Ectodermal cell (in vitro differentiated cells): ENCODE measurements around the gene ZBTB33. TPM values are rescaled to one million over a fixed set of nuclear protein-coding genes. Genes with fewer than 3 reads are reported as not detected.

Experiments
- H3K27ac ChIP-seq: 2 replicates; pipeline ENCODE4 v1.7.0; 2013; ENCODE audit warnings: mild to moderate bottlenecking, low read depth, low read length; ENCODE audit not compliant: insufficient read depth, poor library complexity, severe bottlenecking
- H3K27me3 ChIP-seq: 2 replicates; pipeline ENCODE4 v1.7.0; 2013; ENCODE audit warnings: mild to moderate bottlenecking, low read length; ENCODE audit not compliant: insufficient read depth, control insufficient read depth, poor library complexity, severe bottlenecking
- H3K36me3 ChIP-seq: one replicate; pipeline ENCODE4 v1.7.0; 2013; ENCODE audit warnings: low read length; ENCODE audit not compliant: control insufficient read depth, insufficient read depth
- H3K4me1 ChIP-seq: one replicate; pipeline ENCODE4 v1.7.0; 2013; ENCODE audit warnings: low read length; ENCODE audit not compliant: control insufficient read depth, insufficient read depth
- H3K4me3 ChIP-seq: 2 replicates; pipeline ENCODE4 v1.7.0; 2013; ENCODE audit warnings: low read depth, low read length, control low read depth; ENCODE audit not compliant: insufficient read depth
- H3K9me3 ChIP-seq: 2 replicates; pipeline ENCODE4 v1.7.0; 2013; ENCODE audit warnings: mild to moderate bottlenecking, low read length, moderate library complexity; ENCODE audit not compliant: control insufficient read depth
- WGBS, 2 experiments: methylation state at CpG; one replicate each; pipeline ENCODE4 v1.1.7; 2013; ENCODE audit warnings: missing lambda C conversion rate in 2 of 2; 5-methylcytosine and 5-hydroxymethylcytosine counted together
- polyA plus RNA-seq, 4 experiments: library from polyadenylated mRNA; stranded (reverse); fragments of 50-300 nt; gene quantifications; one replicate each; pipeline ENCODE4 v1.2.3, GENCODE V29; 2013

Gene ZBTB33, protein sequence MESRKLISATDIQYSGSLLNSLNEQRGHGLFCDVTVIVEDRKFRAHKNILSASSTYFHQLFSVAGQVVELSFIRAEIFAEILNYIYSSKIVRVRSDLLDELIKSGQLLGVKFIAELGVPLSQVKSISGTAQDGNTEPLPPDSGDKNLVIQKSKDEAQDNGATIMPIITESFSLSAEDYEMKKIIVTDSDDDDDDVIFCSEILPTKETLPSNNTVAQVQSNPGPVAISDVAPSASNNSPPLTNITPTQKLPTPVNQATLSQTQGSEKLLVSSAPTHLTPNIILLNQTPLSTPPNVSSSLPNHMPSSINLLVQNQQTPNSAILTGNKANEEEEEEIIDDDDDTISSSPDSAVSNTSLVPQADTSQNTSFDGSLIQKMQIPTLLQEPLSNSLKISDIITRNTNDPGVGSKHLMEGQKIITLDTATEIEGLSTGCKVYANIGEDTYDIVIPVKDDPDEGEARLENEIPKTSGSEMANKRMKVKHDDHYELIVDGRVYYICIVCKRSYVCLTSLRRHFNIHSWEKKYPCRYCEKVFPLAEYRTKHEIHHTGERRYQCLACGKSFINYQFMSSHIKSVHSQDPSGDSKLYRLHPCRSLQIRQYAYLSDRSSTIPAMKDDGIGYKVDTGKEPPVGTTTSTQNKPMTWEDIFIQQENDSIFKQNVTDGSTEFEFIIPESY
- 29.2 TPM for polyA plus RNA-seq (2013, experiment 1 of 4)
- polyA plus RNA-seq (2013, experiment 2 of 4) = 30.3 TPM
- polyA plus RNA-seq (2013, experiment 3 of 4) = 22.7 TPM
- polyA plus RNA-seq (2013, experiment 4 of 4) = 25.7 TPM

GRCh38 chrX:120250522-120251271 is at the start of gene ZBTB33:
Gene ZBTB33, plus strand, starts transcription at chrX:120250812. Its CDS starts 2,604 bp downstream, at chrX:120253416.
- Histone ChIP-seq H3K27me3 (peaks cover 36% of the 10 kb centered on the region), H3K27ac (peak within 1 kb of the TSS; percentile 80), H3K4me3 (peak within 1 kb of the TSS; percentile 60), H3K4me1 (no peaks in the 10 kb centered on the region), H3K9me3 (no peaks in the 10 kb centered on the region), H3K36me3 (peaks cover 4% of the 10 kb centered on the region)
- WGBS, 2 experiments = 0% methylated on average over 75 of the region's 75 CpGs

GRCh38 chrX:120200851-120201250 is 49.8 kb upstream of the ZBTB33 start:
- no peaks in the 10 kb centered on the region for H3K4me1 ChIP-seq
- no peaks in the 10 kb centered on the region for H3K36me3 ChIP-seq
- no peaks in the 10 kb centered on the region for H3K9me3 ChIP-seq
- WGBS, 2 experiments = 89 to 92% methylated on average over 11 of the region's 11 CpGs
- no peaks in the 10 kb centered on the region for H3K27me3 ChIP-seq
- no peak overlapping the region for H3K27ac ChIP-seq
- H3K4me3 ChIP-seq = no peak overlapping the region

DNA sequence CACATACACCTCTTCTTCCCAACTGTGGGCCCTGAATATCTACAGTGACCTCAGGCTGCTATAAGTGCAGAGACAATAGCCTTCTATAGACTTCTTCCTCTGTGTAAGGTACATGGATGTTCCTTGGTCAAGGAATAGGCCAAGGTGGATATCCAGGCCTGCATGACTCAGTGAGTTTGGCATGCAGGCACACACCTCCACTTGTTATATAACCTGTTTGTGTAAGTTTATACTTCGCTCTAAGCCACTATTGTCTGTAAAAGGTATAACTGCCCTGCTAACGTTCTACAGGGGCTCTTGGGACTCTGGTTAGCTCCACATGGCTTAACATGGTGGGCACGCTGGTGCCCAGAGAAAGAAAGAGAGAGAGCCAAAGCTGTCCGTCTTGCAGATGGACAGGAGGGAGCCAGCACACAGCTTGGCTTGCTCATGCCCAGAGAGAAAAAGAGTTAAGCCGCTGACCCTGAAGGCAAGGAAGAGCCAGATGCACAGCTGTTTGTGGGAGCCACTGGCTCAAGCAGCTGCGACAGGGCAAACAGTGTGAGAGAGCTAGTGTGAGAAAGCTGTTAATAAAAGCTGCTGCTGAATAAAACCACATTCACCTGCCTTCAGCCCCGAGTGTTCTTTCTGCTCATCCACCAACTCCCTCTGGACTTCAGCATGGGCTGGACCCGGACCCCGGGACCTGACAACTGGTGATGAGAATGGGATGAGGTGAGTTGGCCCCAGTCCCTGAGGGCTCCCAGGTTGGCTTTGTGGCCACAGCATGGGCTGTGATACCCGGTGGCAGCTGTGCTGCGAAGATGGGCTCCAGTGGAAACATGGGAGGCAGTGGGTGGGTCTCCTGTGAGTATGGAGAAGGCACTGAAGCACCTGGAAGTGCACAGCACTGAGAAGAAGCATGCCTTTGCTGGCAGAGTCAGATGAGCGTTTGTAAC is 44.5 kb upstream of the ZBTB33 start:
- Histone ChIP-seq H3K9me3 (no peaks in the 10 kb centered on the region), H3K4me3 (no peak overlapping the region), H3K27ac (no peak overlapping the region), H3K27me3 (no peaks in the 10 kb centered on the region), H3K4me1 (no peaks in the 10 kb centered on the region), H3K36me3 (no peaks in the 10 kb centered on the region)
- 94 to 95% methylated on average over 11 to 12 of the region's 12 CpGs for WGBS, 2 experiments

DNA sequence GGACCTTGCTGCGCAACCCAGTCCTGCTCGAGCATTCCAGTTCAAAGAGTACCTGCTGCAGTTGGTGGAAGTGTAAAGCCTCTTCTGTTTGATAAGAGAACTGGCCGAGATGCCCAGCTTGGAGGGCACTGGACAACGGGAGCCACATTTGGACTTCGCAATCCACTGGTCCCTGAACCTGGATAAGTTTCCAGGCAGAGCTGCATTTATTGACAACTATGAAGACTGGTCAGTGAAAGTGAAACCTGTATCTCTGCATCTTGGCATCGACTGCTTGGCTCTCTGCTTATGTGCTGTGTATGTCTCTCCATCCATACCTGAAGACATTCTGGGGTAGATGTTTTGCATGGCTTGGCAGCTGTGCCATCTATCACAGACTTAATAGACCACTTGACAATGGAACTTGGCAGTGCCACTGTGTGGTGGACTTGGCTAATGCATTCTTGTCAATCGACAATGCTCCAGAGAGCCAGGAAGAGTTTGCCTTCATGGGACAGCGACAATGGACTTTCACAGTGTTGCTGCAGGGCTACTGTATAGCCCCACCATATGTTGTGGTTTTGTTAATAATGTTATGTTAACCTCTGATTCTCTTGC is 43.5 kb upstream of the ZBTB33 start:
- Histone ChIP-seq H3K27me3 (no peaks in the 10 kb centered on the region), H3K4me1 (no peaks in the 10 kb centered on the region), H3K36me3 (no peaks in the 10 kb centered on the region), H3K9me3 (no peaks in the 10 kb centered on the region), H3K27ac (no peak overlapping the region), H3K4me3 (no peak overlapping the region)
- WGBS, 2 experiments = 94 to 96% methylated on average over 8 of the region's 8 CpGs

GRCh38 chrX:120213438-120214265 is 37.0 kb upstream of the ZBTB33 start:
- Histone ChIP-seq H3K27ac (no peak overlapping the region), H3K4me1 (no peaks in the 10 kb centered on the region)
- 32 to 39% methylated on average over 6 to 7 of the region's 8 CpGs for WGBS, 2 experiments

DNA sequence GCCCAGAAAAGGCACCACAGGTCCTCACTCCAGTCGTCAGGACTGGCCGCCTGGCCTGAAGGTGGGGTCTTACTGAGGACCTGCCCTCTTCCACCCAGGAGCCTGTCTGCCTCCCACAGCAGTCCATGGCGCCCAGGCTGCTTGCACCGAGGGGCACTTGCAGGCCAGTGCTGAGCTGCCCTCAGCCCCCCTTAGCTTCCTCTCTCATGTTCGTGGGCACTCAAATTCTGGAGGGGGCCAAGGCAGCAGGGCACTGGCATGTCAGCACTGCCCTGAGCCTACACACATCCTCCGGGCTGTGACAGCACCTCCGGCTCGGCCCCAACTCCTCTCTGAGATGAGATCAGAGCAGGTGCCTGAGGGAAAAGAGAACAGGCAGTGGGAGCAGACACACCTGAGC is 27.2 kb upstream of the ZBTB33 start:
- 92 to 93% methylated on average over 8 of the region's 8 CpGs for WGBS, 2 experiments
- Histone ChIP-seq H3K9me3 (no peaks in the 10 kb centered on the region), H3K36me3 (no peaks in the 10 kb centered on the region), H3K4me1 (no peaks in the 10 kb centered on the region), H3K27ac (no peak overlapping the region), H3K4me3 (no peak overlapping the region), H3K27me3 (no peaks in the 10 kb centered on the region)

More at GRCh38 chrX:120213438-120214265, 37.0 kb upstream of the ZBTB33 start:
- H3K36me3 ChIP-seq = no peaks in the 10 kb centered on the region
- H3K9me3 ChIP-seq = no peaks in the 10 kb centered on the region
- no peaks in the 10 kb centered on the region for H3K27me3 ChIP-seq
- no peak overlapping the region for H3K4me3 ChIP-seq

GRCh38 chrX:120224388-120224787 is 26.2 kb upstream of the ZBTB33 start:
- H3K4me3 ChIP-seq = no peak overlapping the region
- no peaks in the 10 kb centered on the region for H3K36me3 ChIP-seq
- H3K4me1 ChIP-seq = no peaks in the 10 kb centered on the region
- WGBS, 2 experiments = 82 to 98% methylated on average over 3 of the region's 4 CpGs
- no peaks in the 10 kb centered on the region for H3K27me3 ChIP-seq
- no peak overlapping the region for H3K27ac ChIP-seq
- no peaks in the 10 kb centered on the region for H3K9me3 ChIP-seq

DNA sequence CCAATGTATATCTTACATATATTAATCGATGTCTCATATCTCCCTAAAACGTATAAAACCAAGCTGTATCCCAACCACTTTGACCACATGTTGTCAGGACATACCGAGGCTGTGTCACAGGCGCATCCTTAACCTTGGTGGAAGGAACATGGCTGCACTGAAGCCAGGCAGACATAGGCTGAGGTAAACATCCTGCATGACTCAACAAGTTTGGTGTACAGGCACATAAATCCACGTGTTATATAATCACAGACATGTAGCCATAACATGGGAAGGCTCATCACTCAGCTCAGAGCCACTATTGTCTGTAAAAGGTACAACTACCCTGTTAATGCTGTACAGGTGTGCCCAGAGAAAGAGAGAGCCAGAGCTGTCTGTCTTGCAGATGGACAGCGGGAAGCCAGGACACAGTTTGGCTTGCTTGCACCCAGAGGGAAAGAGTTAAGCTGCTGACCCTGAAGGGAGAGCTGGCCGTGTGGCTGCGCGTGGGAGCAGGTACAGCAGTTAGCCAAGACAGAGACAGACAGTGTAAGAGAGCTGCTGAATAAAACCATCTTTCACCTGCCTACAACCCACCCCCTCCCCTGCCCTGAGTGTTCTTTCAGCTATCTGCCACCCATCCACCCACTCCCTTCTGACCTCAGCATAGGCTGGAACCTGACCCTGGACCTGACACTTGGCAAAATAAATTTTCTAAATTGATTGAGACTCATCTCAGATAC is 22.3 kb upstream of the ZBTB33 start:
- WGBS, 2 experiments = 87 to 94% methylated on average over 9 of the region's 9 CpGs
- H3K4me3 ChIP-seq = no peak overlapping the region
- no peaks in the 10 kb centered on the region for H3K36me3 ChIP-seq
- no peaks in the 10 kb centered on the region for H3K27me3 ChIP-seq
- no peak overlapping the region for H3K27ac ChIP-seq
- H3K4me1 ChIP-seq = no peaks in the 10 kb centered on the region
- H3K9me3 ChIP-seq = no peaks in the 10 kb centered on the region
